ENCODE data around the gene PLA2G7. TPM values are rescaled to one million over a fixed set of nuclear protein-coding genes. Genes with fewer than 3 reads are reported as not detected.

PLA2G7 gene
- total RNA-seq, 1 experiment from 2014 or later: 1.7 TPM

DNA sequence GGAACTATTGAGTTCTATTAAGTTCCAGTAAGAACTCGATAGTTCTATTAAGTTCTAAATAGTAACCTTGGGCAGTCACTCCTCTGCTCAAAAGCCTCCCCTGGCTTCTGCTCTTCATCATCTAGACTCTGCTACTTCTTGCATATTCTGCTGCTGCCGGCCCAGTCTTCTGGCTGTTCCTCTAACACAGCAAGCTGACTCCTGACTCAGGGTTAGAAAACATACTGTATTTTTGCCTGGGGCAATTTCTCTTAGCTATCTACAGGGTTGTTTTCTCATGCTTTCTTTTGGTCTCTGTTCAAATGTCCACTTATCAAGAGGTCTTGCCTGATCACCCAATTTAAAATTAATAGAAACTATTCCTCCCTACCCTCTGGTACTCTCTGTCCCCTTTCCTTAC lies 67.8 kb downstream of the PLA2G7 start:
- Histone ChIP-seq H4K91ac (ENCODE audit: insufficient read length, low read depth, low read length) (no peak overlapping the region), H3K4ac (ENCODE audit: low read depth, low read length) (no peak overlapping the region), H3K23me2 (ENCODE audit: insufficient read length, low read depth, low read length, poor library complexity, severe bottlenecking) (no peaks in the 10 kb centered on the region), H3K4me2 (ENCODE audit: insufficient read depth, insufficient read length, low read length) (no peak overlapping the region), H3K27me3 (ENCODE audit: insufficient read depth, low read length) (no peaks in the 10 kb centered on the region), H3K9me3 (ENCODE audit: control insufficient read depth, low read depth, low read length) (no peaks in the 10 kb centered on the region), H4K20me1 (ENCODE audit: control insufficient read depth, insufficient read depth, insufficient read length) (no peaks in the 10 kb centered on the region), H3K9ac (ENCODE audit: extremely low read depth, insufficient read length, low read length) (no peak overlapping the region), H3K27ac (ENCODE audit: insufficient read length, low read depth, low read length) (no peak overlapping the region), H2AK5ac (ENCODE audit: insufficient read length, low read length) (no peak overlapping the region), H3K4me1 (ENCODE audit: insufficient read depth, low read length) (no peaks in the 10 kb centered on the region), H3K79me2 (ENCODE audit: insufficient read depth, low read length) (no peaks in the 10 kb centered on the region), H4K5ac (ENCODE audit: insufficient read length, low read depth, low read length) (no peak overlapping the region), H2BK5ac (ENCODE audit: insufficient read length, low read length) (no peak overlapping the region), H3K23ac (ENCODE audit: insufficient read length, low read depth, low read length) (no peak overlapping the region), H2BK120ac (ENCODE audit: low read depth, low read length, poor library complexity, severe bottlenecking) (no peak overlapping the region), H3K14ac (ENCODE audit: insufficient read depth, low read length) (no peak overlapping the region), H3K79me1 (ENCODE audit: insufficient read depth, low read depth, low read length, poor library complexity, severe bottlenecking) (no peaks in the 10 kb centered on the region), H2BK20ac (ENCODE audit: low read depth, low read length, poor library complexity, severe bottlenecking) (no peak overlapping the region), H3K56ac (ENCODE audit: insufficient read length, low read depth, low read length) (no peak overlapping the region), H2BK15ac (ENCODE audit: low read depth, low read length) (no peak overlapping the region), H2AFZ (ENCODE audit: low read length) (no peak overlapping the region), H4K8ac (replicated peaks; ENCODE audit: insufficient read length, low read depth, low read length) (no peak overlapping the region), H2BK12ac (ENCODE audit: insufficient read length, low read depth, low read length) (no peak overlapping the region), H3T11ph (ENCODE audit: low read length) (no peak overlapping the region), H3K18ac (ENCODE audit: insufficient read length, low read depth, low read length) (no peak overlapping the region)
- Mint-ChIP-seq H3K27me3 (ENCODE audit: low read depth) (no peaks in the 10 kb centered on the region), H3K4me3 (no peak overlapping the region), H3K9me3 (no peaks in the 10 kb centered on the region), H3K36me3 (ENCODE audit: insufficient read depth in 1 of 3, low read depth in 3 of 3) (no peaks in the 10 kb centered on the region), H3K4me1 (no peaks in the 10 kb centered on the region), H3K27ac (no peak overlapping the region)
- TF ChIP-seq, protein P1, sequence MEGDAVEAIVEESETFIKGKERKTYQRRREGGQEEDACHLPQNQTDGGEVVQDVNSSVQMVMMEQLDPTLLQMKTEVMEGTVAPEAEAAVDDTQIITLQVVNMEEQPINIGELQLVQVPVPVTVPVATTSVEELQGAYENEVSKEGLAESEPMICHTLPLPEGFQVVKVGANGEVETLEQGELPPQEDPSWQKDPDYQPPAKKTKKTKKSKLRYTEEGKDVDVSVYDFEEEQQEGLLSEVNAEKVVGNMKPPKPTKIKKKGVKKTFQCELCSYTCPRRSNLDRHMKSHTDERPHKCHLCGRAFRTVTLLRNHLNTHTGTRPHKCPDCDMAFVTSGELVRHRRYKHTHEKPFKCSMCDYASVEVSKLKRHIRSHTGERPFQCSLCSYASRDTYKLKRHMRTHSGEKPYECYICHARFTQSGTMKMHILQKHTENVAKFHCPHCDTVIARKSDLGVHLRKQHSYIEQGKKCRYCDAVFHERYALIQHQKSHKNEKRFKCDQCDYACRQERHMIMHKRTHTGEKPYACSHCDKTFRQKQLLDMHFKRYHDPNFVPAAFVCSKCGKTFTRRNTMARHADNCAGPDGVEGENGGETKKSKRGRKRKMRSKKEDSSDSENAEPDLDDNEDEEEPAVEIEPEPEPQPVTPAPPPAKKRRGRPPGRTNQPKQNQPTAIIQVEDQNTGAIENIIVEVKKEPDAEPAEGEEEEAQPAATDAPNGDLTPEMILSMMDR (conservative IDR thresholded peaks at IDR 0.05): no peak
- no CpG with 5 or more reads among the region's 2 CpGs for WGBS (ENCODE audit: extremely low coverage, insufficient read length, low lambda C conversion rate)
- no peak for DNase-seq
